GM18951 (cell line): ENCODE results near the gene TMEM129.
A peak's percentile ranks its signal among the peaks of the same experiment; 100 is the strongest.

Experiments used
- POLR2A ChIP-seq: IDR thresholded peaks from 4 replicates; pipeline ENCODE4 v1.6.1; 2011; ENCODE audit warnings: mild to moderate bottlenecking; ENCODE audit not compliant: insufficient read length, insufficient read depth; ENCODE audit errors: extremely low read depth
- in situ Hi-C: fragments of 300-500 bp; cut with MboI; formaldehyde crosslinking; loops from one replicate; pipeline ENCODE4 v1.12.0; 2022; ENCODE audit warnings: low sequenced_read_pairs, mixed read lengths, inconsistent platforms; ENCODE audit not compliant: unreplicated experiment

Gene TMEM129

DNA sequence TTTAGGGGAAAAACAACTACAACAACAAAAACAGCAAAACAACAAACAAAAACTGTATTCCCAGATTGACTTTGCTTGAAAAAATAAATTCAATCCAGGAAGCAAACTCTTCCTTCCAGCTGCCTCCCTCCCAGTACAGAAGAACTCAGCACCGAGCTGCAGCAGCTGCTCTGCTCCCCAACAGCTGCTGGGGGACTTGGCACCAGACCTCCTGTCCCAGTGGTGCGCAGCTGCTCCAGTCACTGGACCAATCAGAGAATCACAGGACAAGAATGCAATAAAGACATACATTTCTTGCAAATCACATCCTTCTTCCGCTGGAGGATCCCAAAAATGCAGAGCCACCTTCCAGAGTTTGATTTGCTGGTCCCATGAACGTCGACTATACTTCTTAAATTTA lies 25.2 kb downstream of the TMEM129 start:
- in situ Hi-C loops, result no loop called here
- TF ChIP-seq POLR2A, result no peak

DNA sequence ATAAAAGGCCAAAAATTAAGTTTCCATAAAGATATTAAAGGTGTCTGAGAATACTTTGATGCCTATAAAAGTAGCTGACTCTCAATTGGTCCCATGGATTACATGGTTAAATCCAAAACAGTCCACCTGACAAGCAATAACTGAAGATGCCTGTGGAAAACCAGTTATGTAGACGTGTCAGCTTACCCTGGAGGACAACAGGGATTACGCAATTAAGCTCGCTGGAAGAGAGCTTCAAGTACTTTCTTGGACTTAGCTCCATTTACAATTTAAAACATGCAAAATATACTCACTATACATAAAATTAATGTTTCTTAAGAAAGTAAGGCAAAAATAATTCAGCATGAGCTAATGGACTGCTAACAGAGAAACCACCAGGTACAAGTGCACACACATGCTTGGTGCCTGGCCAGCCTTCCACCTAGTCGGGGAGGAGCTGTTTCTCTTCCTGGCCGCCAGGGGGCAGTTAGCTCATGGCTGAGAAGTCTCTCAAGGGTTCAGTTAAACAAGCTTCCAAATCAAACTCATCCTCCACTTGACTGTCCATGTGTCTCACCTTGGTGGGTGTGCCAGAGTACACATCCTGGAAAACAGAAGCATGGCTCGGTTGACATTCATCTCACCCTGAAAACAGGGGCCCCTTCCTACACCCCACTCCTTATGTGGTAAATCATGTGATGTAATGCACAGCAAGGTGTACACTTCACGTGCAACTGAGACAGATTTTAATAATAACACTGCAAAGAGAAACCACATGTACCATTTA lies 27.8 kb downstream of the TMEM129 start:
- no peak for TF ChIP-seq POLR2A

DNA sequence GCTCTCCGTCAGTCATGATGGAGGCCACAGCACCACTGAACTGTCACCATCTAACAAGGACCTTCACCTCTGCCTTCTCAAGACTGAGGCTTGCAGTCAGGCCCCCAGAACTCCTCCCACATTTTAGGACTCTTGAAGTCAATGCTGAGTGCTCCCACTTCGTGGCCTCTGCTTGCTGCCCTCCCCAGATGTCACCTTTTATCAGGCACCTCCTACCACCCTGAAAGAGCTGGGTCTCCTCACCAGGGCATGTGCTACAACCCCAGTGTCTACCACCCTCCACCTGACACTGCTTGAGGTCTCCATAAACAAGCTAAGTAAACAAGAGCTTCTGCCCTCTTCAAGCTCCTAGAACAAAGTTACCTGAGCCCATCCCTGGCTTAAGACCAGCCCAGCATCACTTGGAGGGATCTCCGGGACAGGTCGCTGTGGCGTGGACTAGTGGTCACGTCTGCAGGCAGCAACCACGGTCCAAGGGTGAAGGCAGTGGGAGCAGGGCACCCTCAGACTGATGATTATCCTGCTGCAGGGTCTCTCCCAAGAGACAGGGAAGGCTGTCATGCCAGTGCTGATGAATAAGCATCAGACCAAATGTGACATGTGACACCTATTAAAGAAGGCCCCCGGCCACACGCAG lies 29.3 kb downstream of the TMEM129 start:
- TF ChIP-seq POLR2A, result no peak
- in situ Hi-C loops, result no loop called here

More for the DNA sequence above, 27.8 kb downstream of the TMEM129 start:
- in situ Hi-C loops, result no loop called here

DNA sequence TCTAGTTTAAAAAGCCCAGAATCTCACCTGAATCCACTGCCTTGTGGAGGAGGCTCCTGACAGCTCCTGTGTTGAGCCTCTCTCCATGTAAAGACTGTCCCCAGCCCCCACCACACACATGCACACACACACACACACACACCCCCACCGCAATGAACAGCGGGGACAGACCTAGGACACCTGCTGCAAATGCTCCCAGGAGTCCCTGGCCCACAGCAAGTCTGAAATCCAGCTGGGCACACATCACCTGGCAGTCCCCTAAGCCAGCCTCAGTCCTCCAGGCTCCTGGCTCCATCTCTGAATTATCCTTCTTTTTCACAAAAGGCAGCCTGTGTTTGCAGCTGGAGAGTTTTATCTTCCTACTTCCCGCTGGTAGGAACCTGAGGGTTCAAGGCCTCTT lies 30.4 kb downstream of the TMEM129 start:
- no peak for TF ChIP-seq POLR2A
- in situ Hi-C loops, result no loop called here

DNA sequence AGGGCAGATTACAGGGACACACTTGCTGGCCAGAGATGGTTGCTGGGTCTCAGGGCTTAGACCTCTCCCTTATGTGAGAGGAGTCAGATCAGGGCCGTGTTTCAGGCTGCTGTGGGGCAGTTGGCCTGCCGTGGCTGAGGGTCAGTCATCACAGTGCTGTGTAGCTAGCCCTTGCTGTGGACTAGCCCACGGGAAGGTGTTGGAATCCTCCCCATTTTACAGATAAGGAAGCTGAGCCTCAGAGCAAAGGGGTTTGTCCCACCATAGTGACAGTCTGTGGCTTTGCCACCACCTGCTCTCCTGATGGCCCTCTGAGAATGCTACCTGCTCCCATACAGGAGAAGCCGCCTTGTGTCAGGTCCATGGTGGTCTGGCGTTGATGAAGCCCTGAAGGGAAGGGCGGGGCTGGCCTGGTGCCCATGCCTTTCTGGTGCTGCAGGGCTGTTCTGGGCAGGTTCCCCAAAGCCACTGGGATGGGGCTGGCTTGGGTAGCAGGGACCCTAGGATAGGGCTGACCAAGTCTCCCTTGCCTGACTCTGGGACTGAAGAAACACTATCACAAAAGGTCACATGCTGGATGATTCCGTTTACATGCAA lies 34.6 kb downstream of the TMEM129 start:
- no peak for TF ChIP-seq POLR2A
- in situ Hi-C loops, result no loop called here

DNA sequence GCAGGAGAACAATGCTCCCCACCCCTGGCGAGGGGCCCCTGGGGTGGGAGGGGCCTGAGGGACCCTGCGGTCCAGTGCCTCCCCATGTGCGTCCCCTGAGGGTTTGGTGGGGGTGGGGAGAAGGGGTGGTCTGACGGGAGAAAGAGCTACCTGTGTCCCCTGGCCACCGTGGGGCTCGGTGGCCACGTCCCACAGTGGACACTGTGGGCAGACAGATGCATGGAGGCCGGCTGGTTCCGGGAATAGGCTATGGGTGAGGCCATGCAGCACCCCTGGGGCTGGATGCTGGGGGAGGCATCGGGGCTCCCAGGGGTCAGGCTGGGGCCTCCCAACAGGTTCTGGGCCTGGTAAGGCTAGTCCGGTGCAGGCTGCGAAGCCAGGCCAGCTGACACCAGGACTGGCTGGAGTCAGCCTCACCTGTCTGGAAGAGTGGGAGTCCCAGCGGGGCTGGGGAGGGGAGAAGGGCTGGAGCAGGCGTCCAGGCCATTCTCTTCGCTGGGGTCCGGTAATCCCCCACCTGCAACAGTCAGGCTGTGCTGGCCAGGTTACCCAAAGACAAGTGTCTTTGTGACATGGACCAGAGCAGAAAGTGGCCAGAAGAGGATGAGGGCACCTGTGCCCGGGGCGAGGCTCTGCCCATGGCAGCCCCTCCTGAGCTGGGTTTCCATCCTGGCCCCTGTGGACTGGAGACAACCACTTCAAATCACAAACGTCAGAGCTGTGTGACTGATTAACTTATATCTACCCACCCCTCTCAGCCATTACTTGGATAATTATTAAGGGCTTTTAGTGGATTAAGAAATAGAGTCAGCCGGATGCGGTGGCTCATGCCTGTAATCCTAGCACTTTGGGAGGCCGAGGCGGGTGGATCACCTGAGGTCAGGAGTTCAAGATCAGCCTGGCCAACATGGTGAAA lies 35.6 kb downstream of the TMEM129 start:
- in situ Hi-C loops, result no loop called here
- no peak for TF ChIP-seq POLR2A

DNA sequence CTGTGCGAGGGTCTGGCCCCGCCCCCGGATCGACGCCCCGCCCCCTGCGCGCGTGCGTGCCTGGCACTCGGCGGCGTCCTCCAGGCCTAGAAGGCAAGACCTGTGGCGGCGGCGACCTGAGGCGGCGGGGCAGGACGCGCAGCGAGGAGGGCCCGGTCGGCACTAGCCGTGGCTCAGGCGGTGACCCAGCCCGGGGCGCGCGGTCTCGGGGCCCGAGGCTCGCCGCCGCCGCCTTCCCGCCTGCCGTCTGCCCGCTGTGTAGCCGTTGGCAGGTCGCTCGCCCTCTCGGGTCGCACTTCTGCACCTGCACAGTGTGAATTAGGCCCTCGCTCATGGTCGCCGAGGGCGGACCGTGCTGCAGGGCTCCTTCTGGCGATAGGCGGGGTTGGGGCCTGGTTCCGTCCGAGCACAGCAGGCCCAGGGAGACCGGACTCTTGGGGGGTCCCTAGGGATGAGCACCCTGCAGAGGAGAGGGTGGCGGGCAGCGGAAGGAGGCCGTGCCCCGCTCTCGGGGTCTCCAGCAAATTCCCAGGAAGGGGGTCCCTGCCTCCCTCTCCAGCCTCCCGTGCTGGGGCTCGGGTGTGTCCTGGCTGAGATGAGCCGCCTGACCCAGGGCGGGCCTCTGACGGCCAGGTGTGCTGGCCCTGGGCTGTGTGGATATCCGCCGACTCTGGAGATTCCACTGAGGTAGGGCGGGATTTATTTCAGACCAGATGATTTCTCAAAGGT lies 36.5 kb downstream of the TMEM129 start:
- in situ Hi-C loops, result no loop called here
- TF ChIP-seq POLR2A, result peak; percentile 47

DNA sequence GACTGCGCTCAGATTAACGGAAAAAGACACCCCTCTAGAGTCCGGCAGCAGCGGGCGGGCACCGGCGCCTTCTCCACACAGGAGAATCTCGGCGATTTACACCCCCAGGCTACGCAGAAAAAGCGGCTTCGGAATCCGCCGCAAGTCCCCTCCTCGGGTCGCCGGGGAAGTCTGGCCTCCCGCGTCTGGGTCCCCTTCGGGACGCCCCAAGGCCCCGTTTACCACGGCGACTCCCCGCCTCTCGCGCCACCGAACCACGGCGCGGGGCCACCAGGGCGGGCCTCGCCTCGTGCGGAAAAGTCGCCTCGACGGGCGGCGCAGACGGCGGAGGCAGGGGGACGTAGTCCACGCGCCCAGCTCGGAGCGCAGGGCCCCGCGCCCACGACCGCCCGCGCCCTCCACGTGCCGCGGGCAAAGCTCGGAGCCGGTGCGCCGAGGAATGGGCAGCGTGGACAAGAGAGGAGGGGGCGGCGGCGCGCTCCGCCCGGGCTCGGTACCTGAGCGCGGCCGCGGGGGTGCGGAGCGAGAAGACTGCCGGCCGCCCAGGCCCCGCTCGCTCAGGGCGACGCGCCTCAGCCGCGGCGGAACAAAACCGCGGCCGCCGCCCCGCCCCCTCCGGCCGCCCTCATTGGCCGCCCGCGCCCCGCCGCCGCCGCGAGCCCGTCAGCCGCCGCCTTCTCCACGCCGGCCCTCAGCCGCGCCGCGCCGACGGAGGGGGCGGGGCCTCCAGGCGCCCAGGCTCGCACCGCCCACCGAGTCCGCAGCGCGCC lies 37.2 kb downstream of the TMEM129 start, which contains the start of gene FAM53A:
FAM53A (minus strand) TSS at position 578 of the 770 bp plus-strand sequence. CDS start 15,572 bp downstream, outside the sequence.
- in situ Hi-C loops, result no loop called here
- TF ChIP-seq POLR2A, result peak; percentile 49

DNA sequence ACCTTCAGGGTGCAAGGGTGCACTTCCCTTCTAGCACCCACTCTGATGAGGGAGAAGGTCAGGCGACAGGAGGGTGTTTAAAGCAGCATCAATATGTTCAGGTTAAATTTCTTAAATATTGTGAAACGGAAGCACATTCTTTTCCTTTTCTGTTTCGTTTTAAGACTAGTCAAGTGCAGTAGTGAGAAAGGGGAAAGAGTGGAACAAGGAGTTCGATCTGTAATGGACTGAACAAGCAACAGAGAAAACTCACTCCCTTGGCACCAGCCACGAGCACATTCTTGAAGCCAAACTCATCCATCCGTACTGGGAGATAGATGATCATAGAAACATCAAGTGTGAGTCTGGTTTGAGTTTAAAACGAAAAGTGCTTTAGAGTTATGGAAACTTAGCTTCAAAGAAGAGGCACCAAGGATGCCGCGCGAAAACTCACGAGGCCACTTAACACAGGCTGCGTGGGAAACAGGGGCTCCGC lies 37.8 kb downstream of the TMEM129 start:
- in situ Hi-C loops, result no loop called here
- TF ChIP-seq POLR2A, result no peak

DNA sequence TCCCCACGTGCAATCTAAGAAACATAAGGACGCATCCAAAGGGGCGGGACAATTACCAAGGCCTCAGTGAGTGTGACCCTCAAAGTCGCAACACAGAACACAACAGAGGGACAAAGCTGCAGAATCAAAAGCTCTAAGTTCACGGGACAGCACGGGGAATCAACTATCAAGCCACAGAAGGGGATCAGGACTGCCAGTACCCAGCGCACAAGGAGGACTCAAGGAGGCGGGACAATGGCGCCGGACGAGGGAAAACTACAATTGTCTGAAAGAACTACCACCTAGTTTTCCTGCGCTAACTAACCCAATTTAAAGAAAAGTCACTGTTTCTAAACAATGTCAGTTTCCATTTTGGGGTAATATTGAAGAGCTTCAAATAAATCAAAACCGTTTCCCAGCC lies 38.3 kb downstream of the TMEM129 start:
- in situ Hi-C loops, result no loop called here
- TF ChIP-seq POLR2A, result no peak

DNA sequence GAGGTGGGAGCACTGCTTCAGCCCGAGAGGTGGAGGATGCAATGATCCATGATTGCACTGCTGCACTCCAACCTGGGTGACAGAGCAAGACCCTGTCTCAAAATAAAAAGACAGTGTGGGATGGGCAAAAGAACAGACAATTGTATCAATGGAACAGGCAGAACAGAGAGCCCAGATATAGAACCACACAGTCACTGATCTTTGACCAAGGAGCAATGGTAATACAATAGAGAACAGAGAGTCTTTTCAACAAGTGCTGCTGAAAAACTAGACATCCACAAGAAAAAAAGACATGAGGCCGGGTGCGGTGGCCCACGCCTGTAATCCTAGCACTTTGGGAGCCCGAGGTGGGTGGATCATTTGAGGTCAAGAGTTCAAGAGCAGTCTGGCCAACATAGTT lies 42.9 kb downstream of the TMEM129 start:
- no peak for TF ChIP-seq POLR2A
- in situ Hi-C loops, result no loop called here
